K562 (cell line): ENCODE results near the gene RABGAP1L. TPM values are rescaled to one million over a fixed set of nuclear protein-coding genes. Genes with fewer than 3 reads are reported as not detected.

Experiments used
- ATAC-seq: fragments of 200-7000 bp; cut with Tn5 transposase; 3 replicates; pipeline ENCODE4 v1.9.1; 2020; ENCODE audit warnings: moderate library complexity
- BruUV-seq: library from RNA; stranded (reverse); fragments of 400-500 nt; replicated peaks from 2 replicates; lab custom pipeline; 2021; lab: Mats Ljungman, UMichigan
- CTCF ChIA-PET: fragments of 300-600 bp; formaldehyde crosslinking; extraction: SDS; loops from one replicate; lab custom pipeline; 2021; ENCODE audit warnings: low intra/inter-chr PET ratio; lab: Yijun Ruan, JAX
- POLR2A ChIA-PET: fragments of 300-600, 350-650 bp; sonication (Branson Sonifier 250); formaldehyde crosslinking; extraction: SDS; loops from one replicate; lab custom pipeline; 2021; ENCODE audit warnings: antibody characterized with exemption, inconsistent platforms; lab: Yijun Ruan, JAX
- DNase-seq, 4 experiments: peaks; one replicate each; pipeline versions ENCODE4 v3.0.0 to v3.0.0-alpha.2; 2011 to 2018; ENCODE audit warnings: low spot score in 3 of 4, mixed read lengths in 3 of 4; ENCODE audit errors: extremely low read depth in 1 of 4
- FAIRE-seq: peaks from 2 replicates; lab custom pipeline; 2011; peaks lifted over from hg19 to GRCh38; lab: Jason Lieb, UNC
- H2AFZ ChIP-seq: 2 replicates; pipeline ENCODE4 v1.6.0; 2011; ENCODE audit warnings: low read depth, low read length, control low read depth, inconsistent platforms
- H3K27ac ChIP-seq: fragments of 200-600 bp; 3 replicates; pipeline ENCODE4 v1.8.0; 2011; ENCODE audit warnings: low read depth, mild to moderate bottlenecking, control low read depth, inconsistent platforms, low read length, moderate library complexity, mixed read lengths; ENCODE audit errors: extremely low read depth
- H3K27me3 ChIP-seq, 2 experiments: fragments of 300-600 bp in 1 of 2; 2 replicates in 1 of 2; 3 replicates in 1 of 2; pipeline versions ENCODE4 v1.6.0 to v1.8.0; 2011; ENCODE audit warnings: inconsistent platforms in 2 of 2, low read length in 2 of 2, mild to moderate bottlenecking in 1 of 2, mixed read lengths in 1 of 2, moderate library complexity in 1 of 2; ENCODE audit not compliant: control insufficient read depth in 2 of 2, insufficient read depth in 2 of 2
- H3K36me3 ChIP-seq: fragments of 300-600 bp; 3 replicates; pipeline ENCODE4 v1.8.0; 2011; ENCODE audit warnings: mild to moderate bottlenecking, low read length, inconsistent platforms; ENCODE audit not compliant: control insufficient read depth, insufficient read depth
- H3K4me1 ChIP-seq, 2 experiments: fragments of 200-600 bp in 1 of 2; replicated peaks in 1 of 2; 2 replicates in 1 of 2; 3 replicates in 1 of 2; pipeline versions ENCODE4 v1.5.1 to v1.8.0; 2011; ENCODE audit warnings: inconsistent platforms in 2 of 2, low read length in 2 of 2, mild to moderate bottlenecking in 1 of 2, mixed read lengths in 1 of 2, moderate library complexity in 1 of 2; ENCODE audit not compliant: control insufficient read depth in 2 of 2, insufficient read depth in 2 of 2
- H3K4me2 ChIP-seq: 2 replicates; pipeline ENCODE4 v1.6.1; 2011; ENCODE audit warnings: low read length, control low read depth, inconsistent platforms, mixed read lengths; ENCODE audit not compliant: insufficient read depth
- H3K4me3 ChIP-seq: fragments of 200-600 bp; sonication (generic), shearing (Covaris generic); 2 replicates; pipeline ENCODE4 v1.5.1; 2016; ENCODE audit warnings: control low read depth, inconsistent platforms
- H3K79me2 ChIP-seq: fragments of 200-600 bp; 3 replicates; pipeline ENCODE4 v1.8.0; 2011; ENCODE audit warnings: low read length, inconsistent platforms; ENCODE audit not compliant: control insufficient read depth, insufficient read depth
- H3K9ac ChIP-seq, 2 experiments: 2 replicates each; pipeline versions ENCODE4 v1.6.0 to v1.6.1; 2011; ENCODE audit warnings: low read depth in 2 of 2, low read length in 2 of 2, control low read depth in 1 of 2, inconsistent platforms in 1 of 2, mild to moderate bottlenecking in 1 of 2, mixed read lengths in 1 of 2; ENCODE audit not compliant: insufficient read depth in 1 of 2
- H3K9me1 ChIP-seq: one replicate; pipeline ENCODE4 v1.6.0; 2011; ENCODE audit warnings: inconsistent platforms, mild to moderate bottlenecking, low read length, moderate library complexity; ENCODE audit not compliant: control insufficient read depth, insufficient read depth
- H3K9me3 ChIP-seq: replicated peaks from 2 replicates; pipeline ENCODE4 v1.5.1; 2011; ENCODE audit warnings: low read depth, low read length, inconsistent platforms; ENCODE audit not compliant: control insufficient read depth, insufficient read depth
- H4K20me1 ChIP-seq: replicated peaks from 2 replicates; pipeline ENCODE4 v1.6.1; 2011; ENCODE audit warnings: low read length, inconsistent platforms, mixed read lengths; ENCODE audit not compliant: control insufficient read depth, insufficient read depth
- NUFIP1 ChIP-seq: fragments of 450-650 bp; IDR thresholded peaks from 2 replicates; pipeline ENCODE4 v1.6.1; 2018; ENCODE audit not compliant: partially characterized antibody
- POLR2AphosphoS2 ChIP-seq: IDR thresholded peaks from 2 replicates; pipeline ENCODE4 v1.6.1; 2012; ENCODE audit warnings: low read length, improper control_type of control experiment
- RBM15 ChIP-seq: fragments of 200-400 bp; formaldehyde crosslinking; IDR thresholded peaks from 2 replicates; pipeline ENCODE4 v1.6.1; 2018; ENCODE audit warnings: mild to moderate bottlenecking, low read length, moderate library complexity; ENCODE audit not compliant: insufficient read depth
- TAL1 ChIP-seq: fragments of 450-650 bp; IDR thresholded peaks from 2 replicates; pipeline ENCODE4 v1.6.1; 2016; ENCODE audit warnings: mild to moderate bottlenecking
- ZNF584 ChIP-seq: fragments of 200-800 bp; sonication (Bioruptor generic); IDR thresholded peaks from 2 replicates; pipeline ENCODE4 v1.6.1; 2016; ENCODE audit warnings: low read depth, mild to moderate bottlenecking, missing genetic modification characterization, missing compliant biosample characterization
- WGBS: fragments of 100-300 bp; shearing (Covaris generic); methylation state at CpG from one replicate; pipeline ENCODE4 v1.1.6; 2016; ENCODE audit warnings: low coverage, mixed read lengths; ENCODE audit not compliant: insufficient coverage; ENCODE audit errors: missing lambda C conversion rate; 5-methylcytosine and 5-hydroxymethylcytosine counted together
- in situ Hi-C: fragments of 300-500 bp; cut with MboI; formaldehyde crosslinking; loops from 4 replicates; pipeline ENCODE4 v1.15.0; 2018; ENCODE audit warnings: inconsistent platforms, mixed read lengths
- intact Hi-C: fragments of 100-400 bp; cut with micrococcal nuclease; formaldehyde crosslinking; loops from 2 replicates; pipeline ENCODE4 v1.14.2; 2022
- polyA plus RNA-seq, 8 experiments: library from polyadenylated mRNA; depleted of rRNA in 4 of 8; stranded (reverse) in 5 of 8; unstranded in 3 of 8; fragments of >200 nt; fragmentation: Nextera tagmentation in 2 of 8; fragmentation: Illumina TruSeq in 1 of 8; extraction: Ambion mirVana in 2 of 8; extraction: Trizol in 1 of 8; gene quantifications; 2 replicates each; pipeline versions ENCODE4 v1.2.1 to v1.2.3, GENCODE V29; 2011 to 2014; ENCODE audit warnings: inconsistent platforms in 1 of 8, missing spikeins in 1 of 8
- total RNA-seq, 7 experiments: library from RNA; depleted of rRNA in 6 of 7; stranded (reverse); fragments of >200 nt in 6 of 7; fragmentation: Illumina TruSeq in 2 of 7; extraction: Trizol in 2 of 7; gene quantifications; 2 replicates each; pipeline versions ENCODE4 v1.2.1 to v1.2.3, GENCODE V29; 2011 to 2021; ENCODE audit warnings: low replicate concordance in 1 of 7
- TF ChIP-seq, protein P1 (sequence below): fragments of 450-650 bp; IDR thresholded peaks from 2 replicates; pipeline ENCODE4 v1.6.1; 2016; ENCODE audit warnings: low read depth, mild to moderate bottlenecking, moderate library complexity

RABGAP1L gene
- total and polyA plus RNA-seq, 9 of the 15 experiments (the other 6 are each of a cell fraction or from before 2014, with no cell fraction given): 16.5 to 44.9 (median 26.7) TPM

DNA sequence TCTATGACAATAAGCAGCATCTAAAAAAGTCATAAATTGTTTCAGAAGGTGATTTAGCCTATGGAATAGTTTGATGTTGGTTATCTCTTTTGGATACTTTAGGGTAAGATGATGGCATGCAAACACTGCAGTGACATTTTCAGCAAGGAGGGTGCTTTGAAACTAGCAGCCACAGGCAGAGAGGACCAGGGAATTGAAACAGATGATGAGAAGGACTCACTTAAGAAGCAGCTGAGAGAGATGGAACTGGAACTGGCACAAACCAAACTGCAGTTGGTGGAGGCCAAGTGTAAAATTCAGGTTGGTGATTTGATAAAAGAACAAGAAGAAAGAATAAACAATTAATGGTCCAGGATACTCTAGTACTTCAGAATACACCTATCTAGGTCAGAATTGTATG is 829.2 kb downstream of the RABGAP1L start (continued):
- TF ChIP-seq RBM15: no peak
- TF ChIP-seq, all 486 proteins: peak for 0

- BruUV-seq: no TSS peak
- no peak overlapping the region for H3K27ac ChIP-seq
- intact Hi-C loops (no loop called here), in situ Hi-C loops (loop anchor here (10.0 to 25.0 kb wide), 2 partner anchors 104 to 727 kb away; no protein-coding TSS in a partner anchor)
- H3K27me3 ChIP-seq: no peaks in the 10 kb centered on the region
- H3K4me3 ChIP-seq: no peak overlapping the region
- FAIRE-seq (no peak), DNase-seq (no peak), ATAC-seq (no peak)
- WGBS: 83% methylated on average over 3 of the region's 3 CpGs
- H3K79me2 ChIP-seq: no peaks in the 10 kb centered on the region
- peaks cover 8% of the 10 kb centered on the region; the same call in 1 of the 3 replicates for H3K36me3 ChIP-seq
- CTCF ChIA-PET: interaction anchor here (0.6 kb wide), 1 partner anchor 125 kb away, joined by 3 read pairs; no protein-coding TSS in a partner anchor
- H3K4me1 ChIP-seq: no peaks in the 10 kb centered on the region
- no peak overlapping the region for H2AFZ ChIP-seq
- no peak for TF ChIP-seq TAL1
- TF ChIP-seq, protein P1, sequence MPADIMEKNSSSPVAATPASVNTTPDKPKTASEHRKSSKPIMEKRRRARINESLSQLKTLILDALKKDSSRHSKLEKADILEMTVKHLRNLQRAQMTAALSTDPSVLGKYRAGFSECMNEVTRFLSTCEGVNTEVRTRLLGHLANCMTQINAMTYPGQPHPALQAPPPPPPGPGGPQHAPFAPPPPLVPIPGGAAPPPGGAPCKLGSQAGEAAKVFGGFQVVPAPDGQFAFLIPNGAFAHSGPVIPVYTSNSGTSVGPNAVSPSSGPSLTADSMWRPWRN: no peak
- no peak for TF ChIP-seq ZNF584 (CRISPR knock-in tag)
- TF ChIP-seq POLR2AphosphoS2: 0 out of 2 replicates have a peak, but pooled peaks have one; percentile 41
- no peak for TF ChIP-seq NUFIP1
- H3K4me2 ChIP-seq: no peak overlapping the region
- H3K9me1 ChIP-seq: no peaks in the 10 kb centered on the region
- no peaks in the 10 kb centered on the region for H4K20me1 ChIP-seq
- H3K9me3 ChIP-seq: no peaks in the 10 kb centered on the region
- no peak overlapping the region for H3K9ac ChIP-seq
- POLR2A ChIA-PET: interaction anchor here (1.9 to 3.5 kb wide), 2 partner anchors 10 to 13 kb away, joined by 4 to 22 read pairs; partner anchors contain the start of gene CACYBP
Observed at GRCh38 chr1:174988986-174989385, 829.7 kb downstream of the RABGAP1L start.
